Measurements from ENCODE around the gene ACSS3. TPM values are rescaled to one million over a fixed set of nuclear protein-coding genes. Genes with fewer than 3 reads are reported as not detected.
A peak's percentile ranks its signal among the peaks of the same experiment; 100 is the strongest.
"Not testable (repeated sequence)": the region's sequence is repeated elsewhere in the genome, so short reads cannot be mapped to it uniquely, and the experiment has no call there.

The ACSS3 gene
- total RNA-seq, 1 experiment from 2014 or later: 4.2 TPM

DNA sequence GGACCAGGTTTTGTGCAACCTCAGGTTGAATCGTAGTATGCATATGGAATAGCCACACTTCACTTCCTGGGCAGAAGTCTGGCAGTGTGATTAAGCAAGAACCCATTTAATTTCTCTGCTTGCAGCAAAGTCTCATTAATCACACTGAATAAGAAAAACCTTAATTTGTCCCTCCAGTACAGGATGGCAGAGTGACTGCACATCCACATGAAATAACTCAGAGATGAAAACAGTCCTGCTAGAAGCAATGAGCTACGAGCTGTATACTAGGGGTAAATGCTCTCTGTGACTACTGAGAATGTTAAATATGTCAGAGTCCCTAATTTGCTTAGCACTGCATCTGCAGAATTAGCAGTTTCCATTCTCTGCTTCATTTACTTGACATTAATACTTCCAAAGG lies 88.9 kb downstream of the ACSS3 start:
- DNase-seq (ENCODE audit: low read depth): no peak

DNA sequence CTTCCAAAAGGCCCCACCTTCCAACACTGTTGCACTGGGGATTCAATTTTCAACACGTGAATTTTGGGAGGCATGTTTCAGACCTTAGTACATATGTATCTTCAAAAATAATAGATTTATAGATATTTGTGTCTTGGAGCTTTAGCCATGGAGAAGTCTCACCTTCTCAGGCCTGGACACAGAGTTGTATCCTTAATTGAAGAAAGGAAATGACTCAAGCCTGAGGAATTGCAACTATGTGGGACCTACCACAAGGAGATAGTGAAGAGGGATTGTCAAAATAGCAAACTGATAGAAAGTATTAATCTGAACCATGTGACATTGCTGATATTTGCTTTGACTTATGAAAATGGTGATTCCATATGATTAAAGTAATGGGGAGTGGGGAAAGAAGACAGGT lies 89.8 kb downstream of the ACSS3 start:
- DNase-seq (ENCODE audit: low read depth): peak; percentile 46

DNA sequence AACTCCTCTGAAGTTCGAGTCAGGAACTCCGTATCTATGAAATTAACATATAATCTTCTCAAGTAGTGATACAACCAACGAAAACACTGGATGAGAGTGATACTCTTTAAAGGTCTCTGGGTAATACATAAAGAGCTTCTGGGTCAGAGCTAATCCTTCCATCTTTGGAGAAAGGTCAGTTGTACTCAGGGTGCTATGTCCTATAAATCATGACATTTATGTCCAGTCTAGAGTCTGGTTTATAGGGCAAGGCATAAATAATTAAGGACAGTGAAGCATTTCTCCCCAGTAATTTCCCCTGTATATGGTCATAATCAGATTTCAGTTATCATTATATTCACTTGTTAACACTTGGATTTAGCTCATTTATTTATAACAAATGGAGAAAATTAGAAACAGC lies 90.6 kb downstream of the ACSS3 start:
- no peak for DNase-seq (ENCODE audit: low read depth)

DNA sequence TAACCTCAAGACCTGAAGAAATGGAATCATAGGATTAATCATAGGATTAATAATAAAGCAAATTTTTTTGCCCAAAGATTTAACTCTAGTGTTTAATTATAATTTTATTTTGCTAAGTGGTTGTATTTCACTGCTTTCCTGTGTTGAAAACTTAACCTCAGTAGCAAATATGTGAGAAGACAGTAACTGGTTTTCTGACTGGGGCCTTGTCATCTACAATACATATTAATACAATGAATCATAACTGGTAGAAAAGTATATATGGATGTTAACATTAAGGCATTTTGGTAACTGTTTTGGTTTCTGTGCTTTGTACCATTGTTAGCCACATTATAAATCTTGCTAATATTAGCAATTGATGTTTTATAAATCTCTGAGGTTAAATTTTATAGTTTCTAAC lies 92.2 kb downstream of the ACSS3 start:
- no peak for DNase-seq (ENCODE audit: low read depth)

DNA sequence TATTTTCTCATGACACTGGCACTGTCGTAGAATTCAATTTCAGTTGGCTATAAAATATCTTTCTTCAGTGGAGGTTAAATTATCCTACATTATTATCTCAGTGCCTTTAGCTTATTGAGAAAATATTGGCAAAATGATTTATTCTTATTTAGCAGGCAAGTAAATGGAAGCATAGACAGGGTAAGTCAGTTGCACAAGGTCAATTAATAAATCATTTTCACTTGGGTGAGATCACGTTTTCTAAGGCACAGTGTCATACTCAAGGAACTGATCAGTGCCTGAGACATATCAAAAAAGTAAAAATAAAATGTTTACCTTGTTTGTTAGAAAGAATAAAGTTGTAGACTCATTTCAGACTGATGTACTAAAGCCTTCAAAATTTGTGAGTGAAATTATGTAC lies 95.0 kb downstream of the ACSS3 start:
- DNase-seq (ENCODE audit: low read depth): no peak

DNA sequence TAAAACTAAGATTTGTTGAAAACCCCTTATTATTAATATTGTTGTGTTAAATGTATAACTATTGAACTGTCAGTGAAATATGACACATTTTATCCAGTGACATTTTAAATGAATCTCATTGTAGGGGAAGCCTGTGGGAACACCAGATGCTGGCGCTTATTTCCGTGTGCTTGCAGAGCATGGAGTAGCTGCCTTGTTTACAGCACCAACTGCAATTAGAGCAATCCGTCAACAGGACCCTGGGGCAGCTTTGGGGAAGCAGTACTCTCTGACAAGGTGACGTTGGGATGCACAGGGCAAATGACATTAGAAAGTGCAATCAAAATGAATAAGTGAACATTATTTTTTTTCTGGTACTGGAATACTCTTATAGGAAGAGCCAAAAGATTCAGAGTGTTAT lies 96.8 kb downstream of the ACSS3 start:
- no peak for DNase-seq (ENCODE audit: low read depth)

DNA sequence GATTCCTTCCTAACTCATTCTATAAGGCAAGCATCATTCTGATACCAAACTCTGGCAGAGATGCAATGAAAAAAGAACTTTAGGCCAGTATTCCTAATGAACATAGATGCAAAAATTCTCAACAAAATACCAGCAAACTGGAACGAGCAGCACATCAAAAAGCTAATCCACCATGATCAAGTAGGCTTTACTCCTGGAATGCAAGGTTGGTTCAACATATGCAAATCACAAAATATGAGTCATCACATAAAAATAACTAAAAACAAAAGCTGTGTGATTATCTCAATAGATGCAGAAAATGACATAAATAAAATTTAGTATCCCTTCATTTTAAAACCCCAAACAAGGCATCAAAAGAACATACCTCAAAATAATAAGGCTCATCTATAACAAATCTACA lies 98.9 kb downstream of the ACSS3 start:
- no peak for DNase-seq (ENCODE audit: low read depth)

DNA sequence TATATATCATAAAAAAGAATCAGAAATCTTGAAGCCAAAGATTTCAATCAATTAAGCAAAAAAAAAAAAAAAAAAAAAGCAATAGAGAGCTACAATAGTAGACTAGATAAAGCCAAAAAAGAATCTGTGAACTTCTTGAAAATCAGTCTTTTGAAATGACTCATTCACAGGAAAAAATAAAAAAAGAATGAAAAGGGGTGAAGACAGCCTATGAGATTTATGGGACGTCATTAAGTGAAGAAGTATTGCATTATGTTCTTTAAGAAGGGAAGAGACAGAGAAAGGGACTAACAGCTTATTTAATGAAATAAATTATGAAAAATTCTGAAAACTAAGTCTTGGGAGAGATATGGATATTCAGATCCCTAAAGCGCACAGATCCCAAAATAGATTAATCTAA lies 103.8 kb downstream of the ACSS3 start:
- DNase-seq (ENCODE audit: low read depth): no peak

DNA sequence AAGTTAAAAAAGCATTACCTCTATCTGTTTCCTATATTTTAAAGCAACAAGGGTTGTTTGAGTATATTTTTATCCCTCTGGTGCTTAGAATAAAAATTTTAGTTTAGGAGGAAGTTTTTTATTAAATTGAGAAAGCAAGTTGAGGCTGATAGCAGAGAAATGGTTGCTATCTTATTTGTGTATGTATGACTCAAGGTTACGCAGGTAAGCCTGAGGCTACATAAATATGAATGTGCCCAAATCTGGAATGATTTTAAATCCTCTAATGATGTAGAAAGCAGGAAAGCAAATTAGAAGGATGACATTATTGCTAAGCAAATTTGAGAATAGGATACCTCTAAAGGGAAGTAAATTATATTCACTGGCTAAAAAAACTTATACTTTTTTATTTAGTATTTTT lies 109.8 kb downstream of the ACSS3 start:
- DNase-seq (ENCODE audit: low read depth): no peak

DNA sequence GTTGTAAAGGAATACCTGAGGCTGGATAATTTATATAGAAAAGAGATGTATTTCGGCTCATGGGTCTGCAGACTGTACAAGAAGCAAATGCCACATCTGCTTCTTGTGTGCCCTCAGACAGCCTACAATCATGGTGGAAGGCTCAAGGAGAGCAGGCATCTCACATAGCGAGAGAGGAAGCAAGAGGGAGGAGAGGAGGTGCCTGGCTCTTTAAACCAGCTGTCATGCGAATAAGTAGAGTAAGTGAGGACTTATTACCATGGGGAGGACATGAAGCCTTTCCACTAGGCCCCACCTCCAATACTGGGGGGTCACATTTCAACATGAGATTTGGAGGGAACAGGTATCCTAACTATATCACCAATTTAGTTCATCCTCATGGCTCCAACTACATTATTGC lies 118.7 kb downstream of the ACSS3 start:
- no peak for DNase-seq (ENCODE audit: low read depth)

DNA sequence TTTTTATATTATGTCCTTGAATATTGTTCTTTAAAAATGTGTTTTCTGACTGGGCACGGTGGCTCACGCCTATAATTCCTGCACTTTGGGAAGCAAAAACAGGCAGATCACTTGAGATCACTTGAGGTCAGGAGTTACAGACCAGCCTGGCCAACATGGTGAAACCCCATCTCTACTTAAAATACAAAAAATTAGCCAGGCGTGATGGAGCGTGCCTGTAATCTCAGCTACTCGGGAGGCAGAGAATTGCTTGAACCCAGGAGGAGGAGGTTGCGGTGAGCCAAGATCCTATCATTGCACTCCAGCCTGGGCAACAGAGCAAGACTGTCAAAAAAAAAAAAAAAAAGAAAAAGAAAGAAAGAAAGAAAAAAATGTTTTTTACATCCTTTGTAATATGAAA lies 122.7 kb downstream of the ACSS3 start:
- DNase-seq (ENCODE audit: low read depth): not testable (repeated sequence)

DNA sequence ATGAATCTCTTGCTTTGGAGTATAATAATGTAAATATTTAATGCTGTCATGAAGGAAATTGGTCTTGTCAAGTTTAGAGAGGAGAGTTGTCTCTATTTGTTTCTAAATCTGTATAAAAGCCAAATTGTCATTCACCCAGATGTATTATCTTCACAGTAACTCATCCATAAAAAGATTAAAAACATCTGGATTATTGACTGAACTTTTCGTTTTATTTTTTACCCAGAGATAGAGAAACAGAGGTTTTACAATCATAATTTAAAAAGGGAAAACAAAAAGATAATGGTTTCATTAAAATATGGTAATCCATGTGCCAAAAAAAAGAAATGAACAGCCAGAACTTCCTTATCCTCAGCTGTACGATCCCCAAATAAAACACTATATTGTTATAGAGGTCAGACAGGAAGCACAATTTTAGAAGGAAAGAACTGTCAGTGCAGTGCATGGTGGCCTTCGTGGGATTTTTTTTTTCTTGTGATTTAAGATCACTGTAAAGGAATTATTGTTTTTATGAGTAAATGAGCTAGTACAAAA lies 125.9 kb downstream of the ACSS3 start:
- DNase-seq (ENCODE audit: low read depth): no peak

DNA sequence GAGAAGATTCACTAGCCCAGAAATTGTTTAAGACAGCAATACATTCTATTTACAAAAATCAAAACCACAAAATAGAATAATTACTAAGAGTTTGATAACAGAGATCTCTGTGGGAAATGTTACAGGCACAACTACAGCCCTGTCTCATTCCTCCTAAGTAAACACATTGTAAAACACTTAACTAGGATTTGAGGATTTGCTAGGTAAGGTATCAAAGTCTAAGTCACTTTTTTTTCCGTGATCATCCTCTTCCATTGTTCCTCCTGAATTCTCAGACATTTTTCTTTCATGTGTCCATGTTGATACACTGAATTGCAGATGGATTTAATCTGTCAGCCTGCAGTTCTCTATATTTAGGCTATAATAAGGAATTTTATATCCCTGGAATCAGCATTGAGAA lies 127.5 kb downstream of the ACSS3 start:
- DNase-seq (ENCODE audit: low read depth): no peak

DNA sequence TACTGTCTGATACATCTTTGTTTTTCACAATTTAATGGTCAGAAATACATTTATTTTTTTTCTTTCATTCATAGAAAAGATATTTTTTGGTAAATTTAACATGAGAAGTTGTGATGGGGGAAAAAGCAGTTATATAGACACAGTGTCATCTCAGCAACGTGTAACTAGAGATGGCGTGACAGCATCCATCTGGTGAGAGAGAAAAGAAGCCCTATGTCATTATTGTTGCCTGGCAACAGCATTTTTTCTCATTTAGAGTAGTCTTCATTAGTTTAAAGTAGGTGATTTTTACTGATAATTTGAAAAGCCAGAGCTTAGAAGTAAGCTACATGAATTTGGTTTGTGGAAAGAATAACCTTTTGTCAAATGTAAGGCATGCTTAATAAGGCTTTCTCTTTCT lies 128.6 kb downstream of the ACSS3 start:
- no peak for DNase-seq (ENCODE audit: low read depth)

DNA sequence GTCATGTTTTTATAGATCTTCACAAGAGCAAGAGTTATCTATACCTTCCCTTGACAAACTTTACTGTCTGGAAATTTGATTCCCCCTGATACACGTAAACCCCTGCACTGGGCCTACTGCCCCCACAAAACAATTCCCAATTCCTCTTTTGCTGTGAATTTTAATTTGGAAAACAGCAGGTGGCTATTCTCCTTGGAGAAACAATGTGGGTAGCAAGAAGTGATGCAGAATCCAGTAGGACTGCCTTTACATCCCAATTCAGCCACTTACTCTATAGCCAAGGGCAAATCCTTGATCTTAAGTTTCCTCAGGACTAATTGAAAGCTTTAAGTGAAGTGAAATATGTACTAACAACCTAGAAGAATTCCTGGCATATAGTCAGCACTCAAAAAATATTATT lies 129.3 kb downstream of the ACSS3 start:
- no peak for DNase-seq (ENCODE audit: low read depth)

DNA sequence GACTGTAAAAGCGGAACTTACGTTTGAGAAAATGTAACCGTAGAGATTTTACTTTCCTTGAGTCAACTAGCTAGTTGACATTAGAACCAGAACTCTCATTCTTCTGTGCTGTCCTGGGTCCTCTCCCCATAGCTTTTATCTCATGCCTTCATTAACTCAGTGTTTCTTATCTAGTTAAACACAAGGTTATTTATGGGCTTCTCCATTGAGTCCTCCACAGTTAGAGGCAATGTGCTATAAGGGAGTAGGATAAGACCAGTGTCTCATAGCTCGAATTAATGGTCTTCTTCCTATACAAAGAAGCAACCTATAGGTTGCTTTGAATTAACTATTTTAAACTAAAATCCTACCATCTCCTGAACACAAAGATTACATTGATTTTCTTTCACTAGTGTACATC lies 129.8 kb downstream of the ACSS3 start:
- DNase-seq (ENCODE audit: low read depth): no peak

DNA sequence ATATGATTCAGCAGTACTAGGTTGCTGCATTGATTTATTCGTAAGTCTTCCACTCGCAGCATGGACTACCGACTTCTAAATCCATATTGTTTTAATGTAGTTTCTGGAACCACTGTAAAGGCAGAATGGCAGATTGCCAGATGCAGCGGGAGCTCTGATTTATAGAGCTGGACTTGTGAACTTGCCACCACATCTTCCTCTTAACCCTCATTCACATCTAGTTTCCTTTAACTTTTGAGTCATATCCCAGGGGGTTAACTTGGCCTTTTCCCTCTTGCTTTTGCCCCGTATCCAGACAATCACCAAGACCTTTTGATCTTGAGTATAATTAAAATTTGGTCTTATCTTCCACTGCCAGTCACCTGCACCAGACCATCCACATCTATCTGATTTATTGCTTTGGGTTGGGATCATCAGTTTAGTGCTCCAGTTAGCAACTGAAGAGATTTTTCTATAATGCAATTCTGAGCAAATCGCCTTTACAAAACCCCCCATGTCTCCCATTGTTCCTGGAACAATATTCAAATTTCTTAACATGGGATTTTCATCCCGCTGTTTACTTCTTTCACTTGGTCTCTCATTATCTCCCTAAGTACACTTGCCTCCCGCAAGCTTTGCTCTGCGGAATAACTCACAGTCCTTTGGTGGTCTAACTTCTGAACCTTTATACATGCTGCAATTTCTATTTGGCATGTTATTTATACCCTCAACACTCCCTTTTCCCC lies 130.5 kb downstream of the ACSS3 start:
- peak; percentile 37 for DNase-seq (ENCODE audit: low read depth)

DNA sequence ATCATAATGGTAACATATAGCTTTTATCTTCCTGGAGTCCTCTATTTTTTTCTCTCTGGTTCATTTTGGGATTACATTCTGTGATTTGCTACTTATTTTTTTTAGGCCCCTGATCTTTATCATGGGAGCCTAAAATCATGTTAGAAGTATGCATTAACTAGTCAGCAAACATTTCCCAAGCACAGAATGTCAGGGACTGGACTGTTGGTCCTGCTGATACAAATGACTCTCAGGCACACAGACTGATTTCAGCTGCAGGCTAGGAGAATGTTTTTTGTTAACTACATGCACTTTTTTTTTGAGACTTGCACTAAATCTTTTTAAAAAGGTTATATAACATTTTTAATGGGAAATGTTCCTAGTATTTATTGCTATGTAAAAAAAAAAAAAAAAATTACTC lies 131.1 kb downstream of the ACSS3 start:
- peak; percentile 11 for DNase-seq (ENCODE audit: low read depth)

DNA sequence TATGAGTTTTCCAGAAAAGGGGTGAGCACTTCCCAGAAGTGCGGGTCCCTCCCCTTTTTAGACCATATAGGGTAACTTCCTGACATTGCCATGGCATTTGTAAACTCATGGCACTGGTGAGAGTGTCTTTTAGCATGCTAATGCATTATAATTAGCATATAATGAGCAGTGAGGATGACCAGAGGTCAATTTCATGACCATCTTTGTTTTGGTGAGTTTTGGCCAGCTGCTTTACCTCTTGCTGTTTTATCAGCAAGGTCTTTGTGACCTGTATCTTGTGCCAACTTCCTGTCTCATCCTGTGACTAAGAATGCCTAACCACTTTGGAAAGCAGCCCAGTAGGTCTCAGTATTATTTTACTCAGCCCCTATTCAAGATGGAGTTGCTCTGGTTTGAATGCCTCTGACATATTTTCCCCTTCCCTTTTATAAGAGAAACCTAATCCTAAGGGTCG lies 131.9 kb downstream of the ACSS3 start:
- peak; percentile 89 for DNase-seq (ENCODE audit: low read depth)

DNA sequence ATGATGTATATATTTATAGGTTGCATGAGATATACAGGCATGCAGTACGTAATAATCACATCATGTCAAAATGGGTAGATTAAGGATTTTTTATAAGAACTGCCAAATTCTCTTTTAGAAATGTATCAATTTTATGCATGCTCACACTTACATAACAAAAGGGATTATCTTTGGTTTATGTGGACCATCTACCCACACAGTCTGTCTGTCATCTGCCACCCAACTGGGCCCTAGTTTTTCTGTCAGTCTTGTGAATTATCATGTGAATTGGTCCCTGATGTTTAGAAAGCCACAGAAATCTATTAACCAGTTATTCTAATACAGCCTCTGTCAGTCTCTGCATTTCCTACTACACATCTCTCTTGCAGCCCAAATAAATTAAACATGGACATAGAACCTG lies 133.4 kb downstream of the ACSS3 start:
- DNase-seq (ENCODE audit: low read depth): no peak

DNA sequence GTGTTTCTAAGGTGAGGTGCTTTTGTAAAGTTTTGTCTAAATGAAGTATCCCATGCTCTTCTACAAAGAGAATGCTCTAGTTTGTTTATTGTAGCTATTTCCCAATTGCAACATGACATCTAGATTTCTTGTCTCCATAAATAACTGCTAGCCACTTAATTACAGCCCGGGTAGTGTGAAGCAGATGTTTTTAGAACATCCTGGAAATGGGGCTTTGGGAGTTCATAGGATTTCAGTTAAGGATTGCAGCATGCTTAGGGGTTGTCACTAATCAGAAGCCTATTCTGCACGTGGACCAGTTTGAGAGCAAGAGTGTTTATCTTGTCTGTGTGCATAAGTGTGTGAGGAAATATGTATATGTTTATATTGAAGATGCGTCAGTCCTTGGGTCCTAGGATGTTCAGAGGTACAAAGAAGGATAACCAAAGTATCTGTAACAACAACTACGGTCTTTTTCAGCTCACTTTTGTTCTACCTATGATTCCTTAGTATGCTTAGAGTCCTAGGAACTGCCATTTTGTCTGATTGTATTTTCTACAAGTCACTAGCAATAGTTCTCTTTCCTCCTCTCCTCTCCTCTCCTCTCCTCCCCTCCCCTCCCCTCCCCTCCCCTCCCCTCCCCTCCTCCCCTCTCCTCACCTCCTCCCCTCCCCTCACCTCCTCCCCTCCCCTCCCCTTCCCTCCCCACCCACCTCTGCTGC lies 135.3 kb downstream of the ACSS3 start:
- DNase-seq (ENCODE audit: low read depth): no peak

DNA sequence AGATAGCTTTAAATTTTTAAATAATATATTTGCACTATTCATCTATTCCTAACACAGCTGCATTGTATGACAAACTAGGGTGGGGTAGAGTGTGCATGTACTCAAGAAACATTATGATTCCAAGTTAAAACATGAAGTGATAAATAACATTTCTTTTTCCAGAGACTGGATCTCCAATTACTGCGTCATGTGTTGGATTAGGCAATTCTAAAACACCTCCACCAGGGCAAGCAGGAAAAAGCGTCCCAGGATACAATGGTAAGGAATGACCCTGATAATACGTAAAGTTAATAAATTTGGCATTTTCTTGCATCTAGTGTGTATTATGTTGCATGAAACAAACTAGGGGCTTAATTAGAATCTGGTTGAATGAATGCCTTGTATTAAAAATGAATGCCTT lies 138.9 kb downstream of the ACSS3 start:
- DNase-seq (ENCODE audit: low read depth): no peak

DNA sequence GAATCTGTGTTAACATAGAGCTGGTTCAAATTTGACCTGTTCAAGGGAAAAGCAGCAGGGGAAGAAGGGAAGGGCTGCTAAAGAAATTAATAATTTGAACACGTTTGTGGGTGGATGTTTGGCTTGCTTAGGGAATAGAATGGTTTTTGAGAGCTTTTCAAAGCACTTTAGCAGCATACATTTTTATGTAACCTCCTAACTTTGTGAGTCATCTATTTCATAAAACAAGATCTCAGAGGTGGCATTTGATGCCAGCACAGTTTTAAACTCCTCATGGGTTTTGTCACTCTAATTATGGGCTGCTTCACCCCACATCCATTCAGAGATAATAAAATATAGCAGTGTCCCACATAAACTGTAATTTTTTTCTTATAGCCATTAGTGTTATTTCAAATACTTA lies 143.8 kb downstream of the ACSS3 start:
- DNase-seq (ENCODE audit: low read depth): no peak
